SW480 (cell line): Measurements from ENCODE around the gene SMYD3.

Source experiments
- DNase-seq: peaks from one replicate; pipeline ENCODE4 v3.0.0-alpha.2; 2016; ENCODE audit warnings: low spot score

Gene SMYD3

GRCh38 chr1:246146804-246147523, 360.1 kb downstream of the SMYD3 start:
- no peak for DNase-seq

GRCh38 chr1:246145900-246146299, 361.2 kb downstream of the SMYD3 start:
- no peak for DNase-seq

GRCh38 chr1:246144931-246145330, 362.1 kb downstream of the SMYD3 start:
- DNase-seq, result no peak

GRCh38 chr1:246142320-246142893, 364.7 kb downstream of the SMYD3 start:
- DNase-seq, result no peak

GRCh38 chr1:246141306-246141705, 365.8 kb downstream of the SMYD3 start:
- no peak for DNase-seq

GRCh38 chr1:246139745-246140182, 367.3 kb downstream of the SMYD3 start:
- DNase-seq, result peak; percentile 76

- no peak for DNase-seq
Observed at GRCh38 chr1:246138781-246139180, 368.3 kb downstream of the SMYD3 start.

GRCh38 chr1:246136477-246136876, 370.6 kb downstream of the SMYD3 start:
- DNase-seq, result no peak

GRCh38 chr1:246134789-246135188, 372.3 kb downstream of the SMYD3 start:
- no peak for DNase-seq

GRCh38 chr1:246131095-246131494, 376.0 kb downstream of the SMYD3 start:
- no peak for DNase-seq

- no peak for DNase-seq
Observed at GRCh38 chr1:246128494-246129069, 378.5 kb downstream of the SMYD3 start.

- DNase-seq, result no peak
Observed at GRCh38 chr1:246126580-246126979, 380.5 kb downstream of the SMYD3 start.

GRCh38 chr1:246122071-246122470, 385.0 kb downstream of the SMYD3 start:
- no peak for DNase-seq

- no peak for DNase-seq
Observed at GRCh38 chr1:246121533-246121932, 385.5 kb downstream of the SMYD3 start.

- DNase-seq, result peak; percentile 33
Observed at GRCh38 chr1:246117066-246117791, 389.9 kb downstream of the SMYD3 start.

GRCh38 chr1:246114369-246114768, 392.7 kb downstream of the SMYD3 start:
- no peak for DNase-seq

- no peak for DNase-seq
Observed at GRCh38 chr1:246113555-246114095, 393.5 kb downstream of the SMYD3 start.

- DNase-seq, result no peak
Observed at GRCh38 chr1:246111570-246111969, 395.5 kb downstream of the SMYD3 start.

- DNase-seq, result no peak
Observed at GRCh38 chr1:246110343-246111219, 396.5 kb downstream of the SMYD3 start.

GRCh38 chr1:246108278-246108925, 398.7 kb downstream of the SMYD3 start:
- no peak for DNase-seq
